HG03442 (cell line): ENCODE data around the gene LCE1A.

Experiments used
- ATAC-seq: cut with Tn5 transposase; IDR thresholded peaks from one replicate; pipeline ENCODE4 v1.9.1; 2021; ENCODE audit warnings: mild to moderate bottlenecking, moderate library complexity; ENCODE audit not compliant: unreplicated experiment

Gene LCE1A

GRCh38 chr1:152869808-152870419, 42.6 kb downstream of the LCE1A start:
- peak; percentile 55 for ATAC-seq

DNA sequence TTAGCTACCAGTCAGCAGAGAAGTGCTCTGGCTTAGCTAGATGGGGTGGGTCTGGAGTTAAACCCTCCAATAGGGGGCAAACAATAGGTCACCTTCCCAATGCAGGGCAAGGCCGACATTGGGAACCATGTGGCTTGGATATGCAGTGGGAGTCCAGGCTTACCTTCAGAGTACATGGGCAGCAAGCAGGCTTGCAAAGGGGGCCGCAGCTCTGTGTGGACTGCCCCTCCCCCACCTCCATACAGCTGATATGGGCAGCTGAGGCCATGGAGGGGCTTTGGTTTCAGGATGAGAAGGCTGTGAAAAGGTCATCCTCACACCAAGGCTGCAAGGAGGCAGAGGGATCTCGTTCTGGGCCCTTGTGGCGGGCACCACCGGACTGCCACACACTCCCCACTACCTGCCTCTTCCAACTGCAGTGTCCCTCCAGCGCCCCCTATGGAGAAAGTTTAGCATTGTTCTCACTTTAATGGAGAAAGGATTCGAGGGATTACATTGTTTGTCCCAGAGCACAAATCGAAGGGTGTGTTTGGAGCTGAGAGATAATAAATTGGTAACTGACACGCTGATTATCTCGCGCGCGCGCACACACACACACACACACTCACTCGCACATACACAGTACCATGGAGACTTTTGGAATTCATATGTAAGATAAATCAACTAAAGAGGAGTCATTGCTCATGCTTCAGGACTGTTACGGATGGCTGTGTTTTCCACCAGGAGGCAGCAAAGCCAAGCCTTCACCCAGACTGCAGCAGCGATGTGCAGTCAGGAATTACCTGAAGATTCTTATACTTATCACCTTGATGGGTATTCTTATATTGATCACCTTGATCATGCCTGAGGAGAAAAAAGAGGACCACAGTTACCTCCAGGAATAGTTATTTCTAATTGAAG, 43.8 kb downstream of the LCE1A start:
- no peak for ATAC-seq

GRCh38 chr1:152871731-152872126, 44.5 kb downstream of the LCE1A start:
- no peak for ATAC-seq

- no peak for ATAC-seq
These were observed 46.2 kb downstream of the LCE1A start for GRCh38 chr1:152873495-152873894.

- ATAC-seq = no peak
These were observed 49.6 kb downstream of the LCE1A start for GRCh38 chr1:152876827-152877226.
